ENCODE results near the gene MYH7B.

GRCh38 chr20:34922654-34923381 is 32.9 kb upstream of the MYH7B start:
- TF ChIP-seq CTCF (IDR thresholded peaks at IDR 0.05) (no peak), ZFX (IDR thresholded peaks at IDR 0.05; ENCODE audit: borderline replicate concordance) (no peak)
